Stromal cell of bone marrow (primary cell): ENCODE results near the gene SYNJ2BP.

ENCODE experiments used
- DNase-seq: peaks from one replicate; pipeline ENCODE4 v3.0.0-alpha.2; 2012; ENCODE audit warnings: low read depth

The SYNJ2BP gene

GRCh38 chr14:70391493-70392391 is 25.1 kb downstream of the SYNJ2BP start:
- DNase-seq: no peak

GRCh38 chr14:70382536-70382935 is 34.4 kb downstream of the SYNJ2BP start:
- no peak for DNase-seq

GRCh38 chr14:70380824-70381223 is 36.1 kb downstream of the SYNJ2BP start:
- DNase-seq: no peak

GRCh38 chr14:70378696-70379095 is 38.2 kb downstream of the SYNJ2BP start:
- DNase-seq: no peak
